Stimulated activated CD8-positive, alpha-beta memory T cell treated with anti-CD3 and anti-CD28 coated beads, Interleukin-4, amount 100 ng/mL, for 24 hours (primary cell): Measurements from ENCODE around the gene POMGNT2.
A peak's percentile ranks its signal among the peaks of the same experiment; 100 is the strongest.

ENCODE experiments used
- DNase-seq: peaks from one replicate; pipeline ENCODE4 v3.0.0-alpha.2; 2020; ENCODE audit warnings: low read depth

The POMGNT2 gene

GRCh38 chr3:43105596-43106292 is at the start of gene POMGNT2:
POMGNT2 (minus strand) TSS chr3:43106079; CDS start chr3:43081431, 24,648 bp downstream.
- peak; percentile 81 for DNase-seq

GRCh38 chr3:43154980-43155379 is 49.1 kb upstream of the POMGNT2 start:
- DNase-seq = no peak

DNA sequence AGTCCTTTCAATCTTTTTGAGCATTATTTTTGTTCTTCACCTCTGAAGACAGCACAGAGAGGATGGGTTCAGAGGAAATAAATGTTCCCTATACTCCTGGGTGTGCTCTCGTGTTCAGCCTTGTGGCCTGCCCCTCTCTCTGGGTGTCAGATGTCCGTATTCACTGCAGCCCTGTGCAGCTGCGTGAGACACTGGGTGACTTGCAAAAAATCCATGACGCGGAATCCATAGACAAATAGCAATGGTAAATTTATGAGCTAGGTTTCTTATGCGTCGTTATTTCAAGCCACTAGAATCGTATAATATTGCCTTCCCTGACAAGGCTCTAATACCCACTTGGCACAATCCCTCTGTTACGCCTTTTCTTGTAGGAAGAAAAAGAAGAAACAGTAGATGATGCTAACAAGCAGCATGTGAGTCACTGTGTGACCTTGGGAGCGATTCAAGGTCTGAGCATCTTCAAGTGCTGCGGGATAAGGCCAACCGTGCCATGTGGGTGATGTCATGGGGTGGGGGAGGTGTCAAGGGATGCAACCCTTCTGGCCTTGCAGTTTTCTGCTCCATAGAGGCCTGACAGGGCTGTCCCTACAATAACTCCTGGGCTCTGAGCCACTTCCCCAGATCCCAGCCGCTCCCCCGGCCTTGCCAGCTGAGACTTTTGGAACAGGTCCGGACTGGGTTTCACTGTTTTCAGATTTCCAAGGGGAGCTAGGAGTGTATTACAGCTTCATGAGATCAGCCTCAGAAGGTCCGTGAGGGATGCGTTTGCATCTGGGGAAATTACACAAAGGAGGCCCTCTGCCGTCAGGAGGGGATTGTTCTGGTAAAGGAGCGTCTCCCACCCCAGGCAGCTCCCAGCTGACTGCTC is 47.6 kb upstream of the POMGNT2 start:
- DNase-seq = no peak

DNA sequence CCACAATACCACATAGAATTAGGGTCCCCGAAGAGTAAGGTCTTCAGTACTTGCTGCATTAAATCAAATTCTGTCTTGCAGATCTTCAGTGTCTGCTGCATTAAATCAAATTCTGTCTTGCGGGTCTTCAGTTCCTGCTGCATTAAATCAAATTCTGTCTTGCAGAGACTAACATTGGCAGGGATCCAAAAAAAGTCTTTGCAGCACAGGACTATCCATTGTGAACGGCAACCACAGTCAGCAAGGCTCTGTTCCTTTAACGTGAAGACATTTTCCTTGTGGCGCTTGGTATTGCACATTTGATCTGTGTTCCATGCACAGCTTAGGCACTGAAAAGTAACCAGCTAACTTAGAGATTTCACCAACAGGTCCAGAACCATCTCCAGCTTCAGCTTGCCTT is 46.8 kb upstream of the POMGNT2 start:
- no peak for DNase-seq

- no peak for DNase-seq
Measured at GRCh38 chr3:43148033-43148432, 42.2 kb upstream of the POMGNT2 start.

DNA sequence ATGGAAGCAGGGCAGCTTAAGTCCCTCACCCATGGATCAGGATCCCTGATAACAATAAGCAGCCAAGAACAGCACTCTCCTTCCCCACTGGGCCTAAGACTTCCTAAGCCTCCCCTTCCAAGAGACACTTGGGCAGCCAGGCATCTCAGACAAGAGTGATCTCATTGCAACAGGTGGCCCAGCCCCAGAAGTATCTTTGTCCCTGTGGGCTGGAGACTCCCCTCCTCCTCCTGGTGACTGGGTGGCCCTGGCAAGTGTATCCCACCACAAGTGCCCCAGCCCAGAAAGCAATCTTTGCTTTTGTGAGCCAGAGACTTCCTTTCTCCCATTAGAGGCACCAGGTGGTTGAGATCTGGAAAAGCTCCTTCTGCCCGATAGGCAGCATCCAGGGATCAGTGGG is 40.7 kb upstream of the POMGNT2 start:
- no peak for DNase-seq

GRCh38 chr3:43144761-43145490 is 39.0 kb upstream of the POMGNT2 start:
- no peak for DNase-seq

- no peak for DNase-seq
Measured at GRCh38 chr3:43142472-43142871, 36.6 kb upstream of the POMGNT2 start.

- DNase-seq = no peak
Measured at GRCh38 chr3:43138488-43139231, 32.8 kb upstream of the POMGNT2 start.

DNA sequence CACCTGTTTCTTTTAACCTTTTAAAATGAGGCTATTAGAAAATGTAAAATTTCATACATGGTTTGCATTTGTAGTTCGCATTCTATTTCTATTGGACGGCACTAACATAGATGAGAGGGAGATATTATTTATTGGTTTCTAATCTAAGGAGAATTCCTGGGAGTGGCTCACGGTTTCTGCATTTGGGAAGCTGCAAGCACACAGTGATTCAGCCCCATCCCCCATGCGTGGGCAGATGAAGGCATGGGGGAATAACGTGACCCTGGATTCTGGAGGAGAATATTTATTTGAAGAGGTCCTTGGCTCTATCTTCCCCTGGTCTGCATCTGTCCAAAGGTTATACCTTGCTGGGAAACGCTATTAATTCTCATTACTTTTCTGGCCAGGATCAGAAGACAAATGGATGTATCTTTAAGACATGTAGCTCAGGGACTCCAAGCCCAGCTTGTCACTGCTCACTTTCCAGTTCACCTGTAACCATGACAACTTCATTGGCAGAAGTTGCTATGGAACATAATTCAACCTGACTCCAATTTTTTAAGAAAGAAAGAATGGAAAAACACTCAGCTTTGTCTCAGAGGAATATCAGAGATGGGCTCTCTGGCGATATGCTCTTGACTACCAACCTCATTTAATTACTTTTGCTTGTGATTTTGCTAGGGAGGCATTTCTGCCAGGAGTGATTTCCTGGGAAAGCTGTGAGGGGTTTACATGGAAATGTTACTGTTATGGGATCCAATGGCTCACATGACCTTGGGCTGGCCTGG is 27.2 kb upstream of the POMGNT2 start:
- no peak for DNase-seq

DNA sequence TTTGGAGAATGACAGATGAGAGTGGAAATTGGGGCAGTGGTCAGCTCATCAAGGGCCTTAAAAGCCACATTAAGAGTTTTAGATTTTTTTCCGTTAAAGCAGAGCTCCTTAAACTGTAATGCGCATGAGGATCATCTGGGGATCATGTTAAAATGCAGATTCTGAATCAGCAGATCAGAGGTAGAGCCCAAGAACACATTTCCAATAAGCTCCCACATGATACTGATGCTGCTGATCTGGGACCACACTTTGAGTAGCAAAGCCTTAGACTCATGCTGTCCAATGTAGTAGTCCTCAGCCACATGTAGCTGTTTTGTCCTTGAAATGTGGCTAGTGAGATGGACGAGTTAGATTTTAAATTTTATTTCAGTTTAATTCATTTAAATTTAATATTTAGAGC is 26.3 kb upstream of the POMGNT2 start:
- DNase-seq = no peak

DNA sequence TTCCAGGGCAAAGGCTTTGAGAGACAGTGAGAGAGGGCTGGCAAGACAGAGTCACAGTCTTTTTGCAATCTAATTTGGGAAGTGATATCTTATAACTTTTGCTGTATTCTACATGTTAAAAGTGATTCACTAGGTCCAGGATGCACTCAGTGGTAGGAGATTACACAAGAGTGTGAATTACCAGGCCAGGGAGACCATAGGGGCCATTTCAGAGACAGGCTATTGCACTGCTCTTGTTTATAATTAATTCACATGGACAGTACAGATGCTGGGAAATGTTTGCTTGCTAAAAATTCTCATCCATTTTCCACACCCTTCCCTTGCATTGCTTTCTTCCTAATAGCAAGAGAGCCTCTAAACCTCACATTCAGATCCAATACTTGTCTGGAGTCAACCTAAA is 22.6 kb upstream of the POMGNT2 start:
- DNase-seq = no peak

- no peak for DNase-seq
Measured at GRCh38 chr3:43126536-43126935, 20.7 kb upstream of the POMGNT2 start.

- no peak for DNase-seq
Measured at GRCh38 chr3:43123895-43124294, 18.0 kb upstream of the POMGNT2 start.

DNA sequence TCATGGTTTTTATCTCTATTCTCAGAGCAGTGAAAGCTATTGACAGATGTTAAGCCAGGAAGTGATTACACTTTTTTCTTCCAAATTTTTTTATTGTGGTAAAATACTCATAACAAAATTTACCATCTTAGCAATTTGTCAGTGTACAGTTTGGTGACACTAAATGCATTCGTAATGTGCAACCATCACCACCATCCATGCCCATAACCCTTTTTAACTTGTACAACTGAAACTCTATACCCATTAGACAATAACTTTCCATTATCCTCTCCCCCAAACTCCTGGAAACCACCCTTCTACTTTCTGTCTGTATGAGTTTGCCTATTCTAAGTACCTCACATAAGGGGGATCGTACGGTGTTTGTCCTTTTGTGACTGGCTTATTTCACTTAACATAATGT is 15.1 kb upstream of the POMGNT2 start:
- DNase-seq = no peak

DNA sequence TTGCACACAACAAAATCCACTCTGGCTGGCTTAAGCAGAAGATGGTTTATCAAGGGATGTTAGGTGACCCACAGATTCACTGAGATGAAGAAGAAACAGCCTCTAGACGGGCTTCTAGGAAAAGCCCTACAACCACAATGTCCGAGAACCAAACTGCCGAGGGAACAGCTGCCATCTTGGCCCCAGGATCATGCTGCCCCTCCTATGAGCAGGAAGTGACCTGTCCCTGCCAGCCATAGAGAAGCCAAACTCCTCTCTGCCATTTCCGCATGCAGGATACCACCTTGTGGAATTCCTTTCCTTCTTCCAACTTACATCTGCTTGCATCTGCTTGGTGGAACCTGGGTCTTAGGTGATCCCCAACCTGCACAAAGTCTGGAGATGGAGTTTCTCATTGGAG is 11.4 kb upstream of the POMGNT2 start:
- DNase-seq = no peak

GRCh38 chr3:43113671-43114070 is 7.8 kb upstream of the POMGNT2 start:
- no peak for DNase-seq

GRCh38 chr3:43106293-43106628 is 382 bp upstream of the POMGNT2 start:
- DNase-seq = no peak

DNA sequence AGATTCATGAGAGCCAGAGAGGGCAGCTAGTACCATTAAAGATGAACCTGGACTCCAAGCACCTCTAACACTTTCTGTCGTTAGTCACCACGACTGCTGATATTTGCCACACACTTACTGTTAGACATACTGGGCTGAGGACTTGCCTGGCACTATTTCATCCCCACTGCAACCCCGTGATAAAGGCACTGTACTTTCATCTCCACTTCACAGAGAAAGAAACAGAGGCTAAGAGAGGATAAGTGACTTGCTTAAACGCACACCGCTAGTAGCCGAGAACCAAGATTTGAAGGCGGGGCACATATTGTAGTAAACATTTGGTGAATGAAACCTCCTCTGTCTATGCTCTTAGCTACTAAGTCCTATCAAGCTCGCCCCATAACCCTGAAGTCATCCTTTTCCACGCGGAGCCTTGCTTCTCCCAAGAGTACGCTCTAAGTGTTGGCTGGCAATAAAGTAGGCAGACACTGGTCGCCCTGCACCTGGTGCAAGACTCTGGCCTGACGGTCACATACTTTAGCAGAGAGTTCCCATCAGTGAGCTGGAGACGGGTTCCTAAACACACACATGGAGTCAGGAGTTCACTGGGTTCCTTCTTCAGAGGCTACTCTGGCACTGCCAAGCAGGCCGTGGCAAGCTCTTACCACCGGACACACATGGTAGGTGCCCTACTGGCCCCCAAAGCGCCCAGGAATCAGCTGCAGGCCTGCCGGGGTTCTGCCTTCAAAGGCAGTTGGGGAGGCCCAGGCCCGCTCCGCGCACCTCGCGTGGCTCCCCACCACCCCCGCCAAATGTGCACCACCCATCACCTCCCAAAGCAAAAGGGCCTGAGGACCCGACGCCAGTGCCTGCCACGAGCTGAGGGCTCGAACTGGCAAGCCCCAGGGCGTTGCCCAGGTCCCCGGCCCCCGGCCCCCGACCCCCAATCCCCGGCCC is 951 bp downstream of the POMGNT2 start:
- DNase-seq = peak; percentile 8

GRCh38 chr3:43104039-43104438 is 1.8 kb downstream of the POMGNT2 start:
- DNase-seq = no peak
